Neutrophil (primary cell): Measurements from ENCODE around the gene KIF26B.

Source experiments
- H3K27ac ChIP-seq: fragments of 200-600 bp; sonication (generic); 2 replicates; pipeline ENCODE4 v1.5.1; 2016; ENCODE audit warnings: mild to moderate bottlenecking, moderate library complexity
- H3K27me3 ChIP-seq: fragments of 200-600 bp; sonication (generic); 2 replicates; pipeline ENCODE4 v1.6.0; 2016; ENCODE audit warnings: mild to moderate bottlenecking
- H3K36me3 ChIP-seq: fragments of 200-600 bp; sonication (generic); 2 replicates; pipeline ENCODE4 v1.5.1; 2017
- H3K4me1 ChIP-seq, 2 experiments: fragments of 200-600 bp in 1 of 2; sonication (generic) in 1 of 2; 1 replicate in 1 of 2; 2 replicates in 1 of 2; pipeline versions ENCODE4 v1.5.1 to v1.6.1; 2013 to 2016; ENCODE audit warnings: low read depth in 1 of 2, low read length in 1 of 2, mild to moderate bottlenecking in 1 of 2, moderate library complexity in 1 of 2; ENCODE audit not compliant: control insufficient read depth in 1 of 2, insufficient read depth in 1 of 2
- H3K4me3 ChIP-seq, 2 experiments: fragments of 200-600 bp in 1 of 2; sonication (generic) in 1 of 2; 1 replicate in 1 of 2; 2 replicates in 1 of 2; pipeline ENCODE4 v1.5.1; 2013 to 2016; ENCODE audit warnings: low read depth in 1 of 2, low read length in 1 of 2, mild to moderate bottlenecking in 1 of 2, moderate library complexity in 1 of 2
- H3K9me3 ChIP-seq: fragments of 200-600 bp; sonication (generic); 2 replicates; pipeline ENCODE4 v1.5.1; 2016
- TF ChIP-seq, protein P1 (sequence below): fragments of 200-600 bp; sonication (generic); IDR thresholded peaks from 2 replicates; pipeline ENCODE4 v1.5.1; 2016; ENCODE audit warnings: antibody characterized with exemption

KIF26B gene

DNA sequence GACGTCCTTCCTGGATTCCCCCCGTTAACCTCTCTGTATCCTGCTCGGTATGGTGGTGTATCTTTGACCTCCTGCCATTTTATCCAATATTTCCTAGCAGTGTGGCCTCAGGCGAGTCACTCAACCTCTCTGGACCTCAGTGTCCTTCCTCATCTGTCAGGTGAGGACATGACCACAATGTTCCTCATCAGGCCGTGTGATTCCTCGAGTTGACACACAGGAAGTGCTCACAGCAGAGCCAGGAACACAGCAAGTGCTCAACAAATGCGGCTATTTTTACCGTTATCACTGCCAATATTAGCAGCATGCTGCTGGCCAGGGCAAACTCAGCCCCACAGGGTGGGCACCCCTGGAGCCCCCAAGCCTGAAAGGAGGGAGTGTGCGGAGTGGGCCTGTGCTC lies 450.2 kb downstream of the KIF26B start:
- H3K27ac ChIP-seq, result no peak overlapping the region

DNA sequence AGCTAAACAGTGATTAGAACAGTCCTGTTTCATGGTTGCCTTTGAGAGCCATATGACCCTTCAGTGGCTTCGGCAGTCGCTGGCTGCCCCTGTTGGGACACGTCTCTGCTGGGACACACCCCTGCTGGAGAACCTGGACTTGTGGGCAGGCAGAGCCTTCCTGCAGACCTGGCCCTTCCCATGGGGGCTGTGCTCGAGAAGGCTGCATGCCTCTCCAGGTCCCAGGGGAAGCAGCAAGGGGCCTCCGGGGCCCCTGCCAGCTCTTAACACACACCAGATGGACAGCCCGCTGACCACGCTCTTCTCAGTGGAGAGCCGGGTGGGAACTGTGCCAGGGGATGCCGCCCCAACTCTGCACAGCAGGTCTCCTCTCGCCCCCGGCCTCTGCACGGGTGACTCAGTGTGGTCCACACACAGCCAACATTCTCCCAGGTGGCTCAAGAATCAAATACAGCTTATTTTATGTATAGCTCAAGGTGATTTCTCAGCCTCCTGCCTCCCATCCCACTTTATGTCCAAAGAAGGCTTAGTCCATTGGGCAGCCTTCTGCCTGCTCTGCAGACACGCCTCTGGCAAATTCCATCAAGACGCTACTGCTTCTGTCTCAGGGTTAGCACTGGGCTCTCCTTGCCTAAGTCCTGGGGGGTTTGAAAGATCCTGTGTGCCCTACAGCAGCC lies 450.8 kb downstream of the KIF26B start:
- Histone ChIP-seq H3K36me3 (no peaks in the 10 kb centered on the region), H3K27ac (no peak overlapping the region), H3K4me1 (peaks cover 6 to 11% of the 10 kb centered on the region in 2 experiments), H3K4me3 (no peak overlapping the region), H3K9me3 (no peaks in the 10 kb centered on the region), H3K27me3 (peaks cover 52% of the 10 kb centered on the region)
- TF ChIP-seq, protein P1, sequence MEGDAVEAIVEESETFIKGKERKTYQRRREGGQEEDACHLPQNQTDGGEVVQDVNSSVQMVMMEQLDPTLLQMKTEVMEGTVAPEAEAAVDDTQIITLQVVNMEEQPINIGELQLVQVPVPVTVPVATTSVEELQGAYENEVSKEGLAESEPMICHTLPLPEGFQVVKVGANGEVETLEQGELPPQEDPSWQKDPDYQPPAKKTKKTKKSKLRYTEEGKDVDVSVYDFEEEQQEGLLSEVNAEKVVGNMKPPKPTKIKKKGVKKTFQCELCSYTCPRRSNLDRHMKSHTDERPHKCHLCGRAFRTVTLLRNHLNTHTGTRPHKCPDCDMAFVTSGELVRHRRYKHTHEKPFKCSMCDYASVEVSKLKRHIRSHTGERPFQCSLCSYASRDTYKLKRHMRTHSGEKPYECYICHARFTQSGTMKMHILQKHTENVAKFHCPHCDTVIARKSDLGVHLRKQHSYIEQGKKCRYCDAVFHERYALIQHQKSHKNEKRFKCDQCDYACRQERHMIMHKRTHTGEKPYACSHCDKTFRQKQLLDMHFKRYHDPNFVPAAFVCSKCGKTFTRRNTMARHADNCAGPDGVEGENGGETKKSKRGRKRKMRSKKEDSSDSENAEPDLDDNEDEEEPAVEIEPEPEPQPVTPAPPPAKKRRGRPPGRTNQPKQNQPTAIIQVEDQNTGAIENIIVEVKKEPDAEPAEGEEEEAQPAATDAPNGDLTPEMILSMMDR, result no peak

More for the DNA sequence above, 450.2 kb downstream of the KIF26B start:
- peaks cover 52% of the 10 kb centered on the region for H3K27me3 ChIP-seq
- no peaks in the 10 kb centered on the region for H3K9me3 ChIP-seq
- H3K36me3 ChIP-seq, result no peaks in the 10 kb centered on the region
- TF ChIP-seq, protein P1, result no peak
- peaks cover 6 to 11% of the 10 kb centered on the region in 2 experiments for H3K4me1 ChIP-seq
- no peak overlapping the region for H3K4me3 ChIP-seq

DNA sequence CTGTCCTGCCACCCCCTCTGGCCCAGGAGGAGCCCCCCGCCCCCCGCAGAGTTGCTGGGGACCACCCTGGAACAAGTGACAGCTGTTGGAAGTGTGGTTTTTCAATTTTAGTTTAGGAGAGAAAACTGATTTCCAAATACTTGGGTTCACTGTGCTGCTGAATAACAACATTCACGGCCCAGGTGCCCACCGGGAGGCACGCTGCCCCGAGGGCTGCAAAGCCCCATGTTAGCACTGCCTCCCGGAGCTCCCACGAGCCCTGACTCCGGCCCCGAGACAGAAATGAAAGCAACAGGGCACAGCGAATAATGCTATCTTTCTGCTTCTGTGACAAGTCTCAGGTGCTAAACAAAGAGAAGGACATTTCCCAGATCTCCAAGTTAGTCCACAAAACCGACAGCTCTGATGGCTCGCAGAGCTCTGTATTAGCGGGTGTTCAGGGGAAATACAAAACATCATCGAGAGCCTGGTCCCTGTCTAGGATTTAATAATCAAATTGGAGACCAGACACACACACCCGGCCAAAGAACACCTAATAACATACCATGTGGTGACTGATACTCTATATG lies 451.5 kb downstream of the KIF26B start:
- TF ChIP-seq, protein P1, result no peak
- Histone ChIP-seq H3K4me3 (no peak overlapping the region), H3K36me3 (no peaks in the 10 kb centered on the region)

DNA sequence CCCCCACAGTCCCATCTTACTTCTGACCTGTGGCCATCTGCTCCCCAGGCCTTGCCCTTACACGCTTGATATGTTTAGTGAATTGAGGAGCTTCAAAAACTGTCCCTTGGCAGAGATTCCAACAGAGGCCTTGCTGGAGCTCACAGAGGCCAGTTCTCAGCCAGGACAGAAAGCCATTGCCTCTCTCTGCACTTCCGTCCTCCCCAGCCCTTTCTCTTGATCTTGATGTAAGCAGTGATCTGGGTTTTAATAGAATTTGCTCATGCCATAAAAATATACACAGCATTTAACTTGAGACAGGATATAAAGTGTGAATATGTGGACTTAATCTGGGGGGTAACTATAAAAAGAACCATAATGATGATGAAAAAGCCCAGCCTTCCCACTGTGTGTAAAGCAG lies 453.5 kb downstream of the KIF26B start:
- Histone ChIP-seq H3K4me1 (peaks cover 6 to 11% of the 10 kb centered on the region in 2 experiments), H3K27ac (no peak overlapping the region), H3K4me3 (no peak overlapping the region), H3K36me3 (no peaks in the 10 kb centered on the region), H3K27me3 (peaks cover 52% of the 10 kb centered on the region), H3K9me3 (no peaks in the 10 kb centered on the region)
- TF ChIP-seq, protein P1, result no peak

More for the DNA sequence above, 451.5 kb downstream of the KIF26B start:
- Histone ChIP-seq H3K4me1 (peaks cover 6 to 11% of the 10 kb centered on the region in 2 experiments), H3K27ac (no peak overlapping the region), H3K27me3 (peaks cover 52% of the 10 kb centered on the region), H3K9me3 (no peaks in the 10 kb centered on the region)

DNA sequence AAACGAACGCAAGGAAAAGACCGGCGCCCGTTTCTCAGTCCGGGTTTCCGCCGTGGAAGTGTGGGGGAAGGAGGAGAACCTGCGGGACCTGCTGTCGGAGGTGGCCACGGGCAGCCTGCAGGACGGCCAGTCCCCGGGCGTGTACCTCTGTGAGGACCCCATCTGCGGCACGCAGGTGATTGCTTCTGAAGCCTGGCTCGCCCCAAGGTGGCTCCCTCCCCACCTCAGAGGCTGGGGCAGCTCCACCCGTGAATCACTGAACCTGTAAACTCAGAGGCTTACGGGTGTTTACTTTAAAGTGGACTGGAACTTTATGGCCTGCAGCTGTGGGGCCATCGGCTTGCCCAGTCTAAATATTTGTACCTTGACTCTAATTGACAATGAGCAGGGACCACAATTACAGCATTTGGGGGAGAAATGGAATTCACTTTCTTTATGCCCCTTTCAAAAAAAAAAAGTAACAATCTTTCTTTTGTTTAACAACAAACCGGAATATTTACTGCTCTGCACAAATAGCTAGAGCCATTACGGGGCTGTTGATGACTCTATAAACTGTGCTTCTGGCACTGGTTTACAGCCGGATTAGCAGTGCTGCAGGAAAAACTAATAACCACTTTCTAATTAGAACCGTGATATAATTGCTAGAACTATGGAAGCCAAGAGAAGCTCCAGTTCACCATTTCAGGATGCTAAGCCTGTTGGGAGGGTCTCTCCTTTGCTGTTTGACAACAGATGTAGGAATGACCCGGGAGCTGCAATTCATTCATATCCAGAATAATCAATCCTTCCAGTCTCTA lies 454.8 kb downstream of the KIF26B start:
- Histone ChIP-seq H3K4me1 (peaks cover 6 to 11% of the 10 kb centered on the region in 2 experiments), H3K9me3 (no peaks in the 10 kb centered on the region), H3K4me3 (no peak overlapping the region), H3K27ac (no peak overlapping the region), H3K27me3 (peaks cover 52% of the 10 kb centered on the region), H3K36me3 (no peaks in the 10 kb centered on the region)
- TF ChIP-seq, protein P1, result no peak
